GM12878 (cell line): ENCODE results near the gene ZNF213. TPM values are rescaled to one million over a fixed set of nuclear protein-coding genes. Genes with fewer than 3 reads are reported as not detected.

Source experiments
- ATAC-seq: fragments of 200-7000 bp; cut with Tn5 transposase; 3 replicates; pipeline ENCODE4 v1.9.1; 2020; ENCODE audit warnings: mild to moderate bottlenecking, moderate library complexity
- BruUV-seq: library from RNA; stranded (reverse); fragments of 400-500 nt; replicated peaks from 2 replicates; lab custom pipeline; 2021; lab: Mats Ljungman, UMichigan
- CTCF ChIA-PET: fragments of 300-600 bp; sonication (Branson Sonifier 250); formaldehyde crosslinking; extraction: SDS; loops from one replicate; lab custom pipeline; 2021; ENCODE audit warnings: inconsistent platforms; lab: Yijun Ruan, JAX
- POLR2A ChIA-PET: fragments of 350-600 bp; formaldehyde crosslinking; extraction: SDS; loops from one replicate; lab custom pipeline; 2021; ENCODE audit warnings: inconsistent platforms; lab: Charles Lee
- RAD21 ChIA-PET: fragments of 300-600 bp; sonication (Branson Sonifier 250); formaldehyde crosslinking; loops from one replicate; lab custom pipeline; 2023; ENCODE audit warnings: antibody characterized with exemption; ENCODE audit not compliant: unreplicated experiment; lab: Charles Lee
- SMC1A ChIA-PET: fragments of 300-600 bp; sonication (Branson Sonifier 250); formaldehyde crosslinking; loops from one replicate; lab custom pipeline; 2023; ENCODE audit not compliant: unreplicated experiment, uncharacterized antibody; lab: Charles Lee
- DNase-seq: peaks from one replicate; pipeline ENCODE4 v3.0.0-alpha.2; 2011; ENCODE audit warnings: low read depth, low spot score
- FAIRE-seq: peaks from 3 replicates; lab custom pipeline; 2011; peaks lifted over from hg19 to GRCh38; lab: Jason Lieb, UNC
- H2AFZ ChIP-seq: 2 replicates; pipeline ENCODE4 v1.6.0; 2011; ENCODE audit warnings: low read depth, low read length, control low read depth; ENCODE audit not compliant: control insufficient read depth
- H3K27ac ChIP-seq: 2 replicates; pipeline ENCODE4 v1.5.1; 2011; ENCODE audit warnings: control low read depth; ENCODE audit not compliant: control insufficient read depth, insufficient read depth
- H3K27me3 ChIP-seq, 2 experiments: replicated peaks in 1 of 2; 2 replicates each; pipeline versions ENCODE4 v1.6.0 to v1.6.1; 2011; ENCODE audit warnings: low read length in 1 of 2; ENCODE audit not compliant: control insufficient read depth in 2 of 2, insufficient read depth in 2 of 2
- H3K36me3 ChIP-seq, 2 experiments: 2 replicates each; pipeline ENCODE4 v1.5.1; 2011; ENCODE audit warnings: low read length in 1 of 2; ENCODE audit not compliant: control insufficient read depth in 2 of 2, insufficient read depth in 2 of 2
- H3K4me1 ChIP-seq: 2 replicates; pipeline ENCODE4 v1.6.1; 2011; ENCODE audit warnings: mild to moderate bottlenecking, low read length, moderate library complexity, mixed read lengths; ENCODE audit not compliant: control insufficient read depth, insufficient read depth
- H3K4me2 ChIP-seq: 2 replicates; pipeline ENCODE4 v1.6.0; 2011; ENCODE audit warnings: control low read depth; ENCODE audit not compliant: control insufficient read depth, insufficient read depth
- H3K4me3 ChIP-seq: fragments of 200-600 bp; sonication (generic); 2 replicates; pipeline ENCODE4 v1.5.1; 2016
- H3K79me2 ChIP-seq: 2 replicates; pipeline ENCODE4 v1.6.0; 2011; ENCODE audit warnings: low read length; ENCODE audit not compliant: control insufficient read depth, insufficient read depth
- H3K9ac ChIP-seq: 2 replicates; pipeline ENCODE4 v1.8.0; 2011; ENCODE audit warnings: low read length, control low read depth, mixed read lengths; ENCODE audit not compliant: control insufficient read depth, insufficient read depth
- H3K9me3 ChIP-seq: replicated peaks from 3 replicates; pipeline ENCODE4 v1.5.1; 2011; ENCODE audit warnings: mild to moderate bottlenecking, low read length; ENCODE audit not compliant: control insufficient read depth, insufficient read depth
- H4K20me1 ChIP-seq: 2 replicates; pipeline ENCODE4 v1.6.0; 2011; ENCODE audit not compliant: control insufficient read depth, insufficient read depth
- BCL11A ChIP-seq: IDR thresholded peaks from 2 replicates; pipeline ENCODE4 v1.6.1; 2011; ENCODE audit warnings: low read depth, low read length
- BMI1 ChIP-seq: fragments of 450-650 bp; IDR thresholded peaks from 2 replicates; pipeline ENCODE4 v1.6.1; 2016; ENCODE audit warnings: mild to moderate bottlenecking, moderate library complexity, borderline replicate concordance
- BRCA1 ChIP-seq: IDR thresholded peaks from 2 replicates; pipeline ENCODE4 v1.6.1; 2011; ENCODE audit warnings: low read depth, low read length, improper control_type of control experiment
- CBX5 ChIP-seq: sonication (generic); IDR thresholded peaks from 2 replicates; pipeline ENCODE4 v1.6.1; 2016; ENCODE audit warnings: low read depth, moderate library complexity, mild to moderate bottlenecking, inconsistent platforms
- ETV6 ChIP-seq, 2 experiments: fragments of 450-650 bp in 1 of 2; IDR thresholded peaks in 1 of 2; conservative IDR thresholded peaks in 1 of 2; 2 replicates each; pipeline ENCODE4 v1.6.1; 2014; ENCODE audit warnings: antibody characterized with exemption in 1 of 2, borderline replicate concordance in 1 of 2, low read depth in 1 of 2, mild to moderate bottlenecking in 1 of 2, moderate library complexity in 1 of 2
- GATAD2B ChIP-seq: fragments of 450-650 bp; conservative IDR thresholded peaks from 2 replicates; pipeline ENCODE4 v1.6.1; 2017; ENCODE audit warnings: low read depth, mild to moderate bottlenecking, moderate library complexity
- MEF2A ChIP-seq: IDR thresholded peaks from 2 replicates; pipeline ENCODE4 v1.6.1; 2011; ENCODE audit warnings: low read depth, mild to moderate bottlenecking, low read length, moderate library complexity; ENCODE audit not compliant: insufficient read depth
- MTA3 ChIP-seq: IDR thresholded peaks from 2 replicates; pipeline ENCODE4 v1.6.1; 2012; ENCODE audit warnings: low read length, inconsistent platforms, borderline replicate concordance
- NBN ChIP-seq: fragments of 450-650 bp; IDR thresholded peaks from 2 replicates; pipeline ENCODE4 v1.6.1; 2016
- POU2F2 ChIP-seq: IDR thresholded peaks from 3 replicates; pipeline ENCODE4 v1.6.1; 2011; ENCODE audit warnings: low read depth, mild to moderate bottlenecking, low read length, borderline replicate concordance
- RAD21 ChIP-seq: IDR thresholded peaks from 2 replicates; pipeline ENCODE4 v1.6.1; 2011; ENCODE audit warnings: mild to moderate bottlenecking, low read depth, low read length, moderate library complexity; ENCODE audit not compliant: insufficient read depth
- RB1 ChIP-seq: fragments of 450-650 bp; formaldehyde crosslinking; IDR thresholded peaks from 2 replicates; pipeline ENCODE4 v1.6.1; 2017; ENCODE audit warnings: mild to moderate bottlenecking, borderline replicate concordance
- RUNX3 ChIP-seq: IDR thresholded peaks from 2 replicates; pipeline ENCODE4 v1.6.1; 2012; ENCODE audit warnings: low read length, inconsistent platforms
- SMC3 ChIP-seq: IDR thresholded peaks from 2 replicates; pipeline ENCODE4 v1.6.1; 2011; ENCODE audit warnings: low read length, improper control_type of control experiment, borderline replicate concordance
- TCF7 ChIP-seq: IDR thresholded peaks from 2 replicates; pipeline ENCODE4 v1.6.1; 2014; ENCODE audit warnings: antibody characterized with exemption, borderline replicate concordance
- ZNF217 ChIP-seq: fragments of 450-650 bp; IDR thresholded peaks from 2 replicates; pipeline ENCODE4 v1.6.1; 2017; ENCODE audit warnings: antibody characterized with exemption, mild to moderate bottlenecking
- ZNF384 ChIP-seq: IDR thresholded peaks from 2 replicates; pipeline ENCODE4 v1.6.1; 2012; ENCODE audit warnings: low read depth, mild to moderate bottlenecking, low read length, improper control_type of control experiment, borderline replicate concordance
- ZZZ3 ChIP-seq: IDR thresholded peaks from 2 replicates; pipeline ENCODE4 v1.6.1; 2011; ENCODE audit warnings: low read depth; ENCODE audit not compliant: control insufficient read depth, insufficient read length
- WGBS: methylation state at CpG from one replicate; pipeline ENCODE4 v1.1.6; 2016; ENCODE audit warnings: low lambda C conversion rate; ENCODE audit not compliant: insufficient replicate concordance, insufficient coverage; ENCODE audit errors: missing lambda C conversion rate; 5-methylcytosine and 5-hydroxymethylcytosine counted together
- in situ Hi-C: fragments of 300-500 bp; cut with MboI; formaldehyde crosslinking; loops from 9 replicates; pipeline ENCODE4 v1.14.3; 2018; ENCODE audit warnings: mixed read lengths
- intact Hi-C: fragments of 100-400 bp; cut with micrococcal nuclease; formaldehyde crosslinking; loops from one replicate; pipeline ENCODE4 v1.14.2; 2022; ENCODE audit not compliant: unreplicated experiment
- polyA plus RNA-seq, 11 experiments: library from polyadenylated mRNA; depleted of rRNA in 4 of 11; unstranded in 6 of 11; stranded (reverse) in 5 of 11; fragments of >200 nt; fragmentation: Nextera tagmentation in 4 of 11; fragmentation: Illumina TruSeq in 1 of 11; extraction: Ambion mirVana in 4 of 11; extraction: Trizol in 1 of 11; gene quantifications; 1 replicate in 1 of 11; 2 replicates in 10 of 11; pipeline versions ENCODE4 v1.2.1 to v1.2.3, GENCODE V29; 2011 to 2016; ENCODE audit warnings: inconsistent platforms in 2 of 11, missing spikeins in 2 of 11, low read depth in 1 of 11
- total RNA-seq, 4 experiments: library from RNA; depleted of rRNA in 3 of 4; stranded (reverse); fragments of >200 nt in 3 of 4; fragmentation: Illumina TruSeq in 1 of 4; extraction: Trizol in 1 of 4; gene quantifications; 2 replicates each; pipeline versions ENCODE4 v1.2.1 to v1.2.3, GENCODE V29; 2013 to 2021
- TF ChIP-seq, protein P1 (sequence below), 3 experiments: IDR thresholded peaks in 2 of 3; conservative IDR thresholded peaks in 1 of 3; 2 replicates each; pipeline ENCODE4 v1.5.1; 2011; ENCODE audit warnings: low read depth in 3 of 3, low read length in 3 of 3, mild to moderate bottlenecking in 3 of 3, control low read depth in 2 of 3, moderate library complexity in 2 of 3, inconsistent platforms in 1 of 3, mixed read lengths in 1 of 3; ENCODE audit not compliant: control insufficient read depth in 2 of 3, insufficient read depth in 1 of 3; ENCODE audit errors: extremely low read depth in 1 of 3
- TF ChIP-seq, protein P2 (sequence below): fragments of 450-650 bp; IDR thresholded peaks from 2 replicates; pipeline ENCODE4 v1.6.1; 2016; ENCODE audit warnings: mild to moderate bottlenecking

The ZNF213 gene
- total and polyA plus RNA-seq, 10 of the 15 experiments (the other 5 are each of a cell fraction or from before 2014, with no cell fraction given) = 0.53 to 9.4 (median 1.1) TPM

DNA sequence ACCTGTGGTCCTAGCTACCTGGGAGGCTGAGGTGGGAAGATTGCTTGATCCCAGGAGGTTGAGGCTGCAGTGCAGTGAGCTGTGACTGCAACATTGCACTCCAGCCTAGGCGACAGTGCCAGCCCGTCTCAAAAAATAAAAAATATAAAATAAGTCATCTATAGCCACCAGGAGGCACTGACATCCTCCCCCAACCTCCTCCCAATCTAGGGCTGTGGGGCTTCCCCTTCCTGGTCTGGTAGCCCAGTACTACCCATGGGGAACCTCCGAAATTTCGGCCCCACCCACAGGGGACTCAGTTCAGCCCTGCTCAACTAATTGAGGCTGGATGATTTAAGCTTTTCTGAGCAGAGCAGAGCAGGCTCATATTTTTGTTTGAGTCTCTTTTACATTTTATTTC is 39.0 kb upstream of the ZNF213 start:
- DNase-seq (no peak), FAIRE-seq (peak; percentile 99), ATAC-seq (peak; percentile 90)
- Histone ChIP-seq H4K20me1 (no peaks in the 10 kb centered on the region), H3K9me3 (no peaks in the 10 kb centered on the region), H3K27ac (no peak overlapping the region), H3K79me2 (no peaks in the 10 kb centered on the region), H3K27me3 (no peaks in the 10 kb centered on the region), H3K36me3 (no peaks in the 10 kb centered on the region), H3K4me1 (peaks cover 14% of the 10 kb centered on the region), H3K4me2 (peak overlapping the region; percentile 2; the same call in 1 of the 2 replicates), H2AFZ (no peak overlapping the region), H3K4me3 (no peak overlapping the region), H3K9ac (no peak overlapping the region)
- ChIA-PET CTCF (interaction anchor here (0.5 to 21.2 kb wide), 18 partner anchors 10 to 1339 kb away, joined by 3 to 396 read pairs (median 5); partner anchors contain the start of genes IL32 and ZNF213), RAD21 (interaction anchor here (0.5 to 5.3 kb wide), 7 partner anchors 9 to 72 kb away, joined by 3 to 55 read pairs (median 5); partner anchors contain the start of gene ZNF213), POLR2A (interaction anchor here (0.7 to 1.9 kb wide), 5 partner anchors 19 to 76 kb away, joined by 3 to 9 read pairs (median 4); partner anchors contain the start of gene IL32), SMC1A (interaction anchor here (0.6 to 7.4 kb wide), 9 partner anchors 10 to 94 kb away, joined by 3 to 67 read pairs (median 3); partner anchors contain the start of genes IL32 and ZNF205)
- intact Hi-C loops = loop anchor here (1.0 to 2.0 kb wide), 2 partner anchors 33 to 37 kb away; no protein-coding TSS in a partner anchor
- in situ Hi-C loops = loop anchor here (5.0 kb wide), 1 partner anchor 34 kb away; no protein-coding TSS in a partner anchor
- WGBS = 0% methylated on average over 4 of the region's 4 CpGs
- no TSS peak for BruUV-seq
- TF ChIP-seq POU2F2 (no peak), RAD21 (peak; percentile 54), ZNF384 (0 out of 2 replicates have a peak, but pooled peaks have one; percentile 36), BCL11A (no peak), BMI1 (no peak), TCF7 (no peak), ETV6 (conservative IDR thresholded peaks at IDR 0.05 in 1 of 2, IDR thresholded peaks at IDR 0.05 in 1 of 2; ENCODE audit: borderline replicate concordance in 1 of 2, low read depth in 1 of 2) (no peak), ZZZ3 (no peak), RB1 (no peak), MTA3 (no peak), CBX5 (no peak), BRCA1 (no peak), MEF2A (0 out of 2 replicates have a peak, but pooled peaks have one; percentile 8), RUNX3 (peak; percentile 46; the same call in 1 of the 2 replicates), ZNF217 (no peak), NBN (0 out of 2 replicates have a peak, but pooled peaks have one; percentile 69), GATAD2B (no peak), SMC3 (peak; percentile 66; the same call in 1 of the 2 replicates)
- TF ChIP-seq, protein P1, sequence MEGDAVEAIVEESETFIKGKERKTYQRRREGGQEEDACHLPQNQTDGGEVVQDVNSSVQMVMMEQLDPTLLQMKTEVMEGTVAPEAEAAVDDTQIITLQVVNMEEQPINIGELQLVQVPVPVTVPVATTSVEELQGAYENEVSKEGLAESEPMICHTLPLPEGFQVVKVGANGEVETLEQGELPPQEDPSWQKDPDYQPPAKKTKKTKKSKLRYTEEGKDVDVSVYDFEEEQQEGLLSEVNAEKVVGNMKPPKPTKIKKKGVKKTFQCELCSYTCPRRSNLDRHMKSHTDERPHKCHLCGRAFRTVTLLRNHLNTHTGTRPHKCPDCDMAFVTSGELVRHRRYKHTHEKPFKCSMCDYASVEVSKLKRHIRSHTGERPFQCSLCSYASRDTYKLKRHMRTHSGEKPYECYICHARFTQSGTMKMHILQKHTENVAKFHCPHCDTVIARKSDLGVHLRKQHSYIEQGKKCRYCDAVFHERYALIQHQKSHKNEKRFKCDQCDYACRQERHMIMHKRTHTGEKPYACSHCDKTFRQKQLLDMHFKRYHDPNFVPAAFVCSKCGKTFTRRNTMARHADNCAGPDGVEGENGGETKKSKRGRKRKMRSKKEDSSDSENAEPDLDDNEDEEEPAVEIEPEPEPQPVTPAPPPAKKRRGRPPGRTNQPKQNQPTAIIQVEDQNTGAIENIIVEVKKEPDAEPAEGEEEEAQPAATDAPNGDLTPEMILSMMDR (IDR thresholded peaks at IDR 0.05 in 2 of 3, conservative IDR thresholded peaks at IDR 0.05 in 1 of 3; ENCODE audit: control insufficient read depth in 2 of 3, extremely low read depth in 1 of 3, insufficient read depth in 1 of 3, low read depth in 3 of 3, low read length in 3 of 3) = peak; percentile 47 to 61 (median 54)
- TF ChIP-seq, protein P2, sequence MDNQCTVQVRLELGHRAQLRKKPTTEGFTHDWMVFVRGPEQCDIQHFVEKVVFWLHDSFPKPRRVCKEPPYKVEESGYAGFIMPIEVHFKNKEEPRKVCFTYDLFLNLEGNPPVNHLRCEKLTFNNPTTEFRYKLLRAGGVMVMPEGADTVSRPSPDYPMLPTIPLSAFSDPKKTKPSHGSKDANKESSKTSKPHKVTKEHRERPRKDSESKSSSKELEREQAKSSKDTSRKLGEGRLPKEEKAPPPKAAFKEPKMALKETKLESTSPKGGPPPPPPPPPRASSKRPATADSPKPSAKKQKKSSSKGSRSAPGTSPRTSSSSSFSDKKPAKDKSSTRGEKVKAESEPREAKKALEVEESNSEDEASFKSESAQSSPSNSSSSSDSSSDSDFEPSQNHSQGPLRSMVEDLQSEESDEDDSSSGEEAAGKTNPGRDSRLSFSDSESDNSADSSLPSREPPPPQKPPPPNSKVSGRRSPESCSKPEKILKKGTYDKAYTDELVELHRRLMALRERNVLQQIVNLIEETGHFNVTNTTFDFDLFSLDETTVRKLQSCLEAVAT = peak; percentile 20; the same call in 1 of the 2 replicates
